K562 (cell line): Measurements from ENCODE around the gene HAT1. TPM values are rescaled to one million over a fixed set of nuclear protein-coding genes. Genes with fewer than 3 reads are reported as not detected.

Source experiments
- ATAC-seq: fragments of 200-7000 bp; cut with Tn5 transposase; 3 replicates; pipeline ENCODE4 v1.9.1; 2020; ENCODE audit warnings: moderate library complexity
- BruUV-seq: library from RNA; stranded (reverse); fragments of 400-500 nt; replicated peaks from 2 replicates; lab custom pipeline; 2021; lab: Mats Ljungman, UMichigan
- CTCF ChIA-PET: fragments of 300-600 bp; formaldehyde crosslinking; extraction: SDS; loops from one replicate; lab custom pipeline; 2021; ENCODE audit warnings: low intra/inter-chr PET ratio; lab: Yijun Ruan, JAX
- POLR2A ChIA-PET: fragments of 300-600, 350-650 bp; sonication (Branson Sonifier 250); formaldehyde crosslinking; extraction: SDS; loops from one replicate; lab custom pipeline; 2021; ENCODE audit warnings: antibody characterized with exemption, inconsistent platforms; lab: Yijun Ruan, JAX
- DNase-seq, 4 experiments: peaks; one replicate each; pipeline versions ENCODE4 v3.0.0 to v3.0.0-alpha.2; 2011 to 2018; ENCODE audit warnings: low spot score in 3 of 4, mixed read lengths in 3 of 4; ENCODE audit errors: extremely low read depth in 1 of 4
- FAIRE-seq: peaks from 2 replicates; lab custom pipeline; 2011; peaks lifted over from hg19 to GRCh38; lab: Jason Lieb, UNC
- H2AFZ ChIP-seq: 2 replicates; pipeline ENCODE4 v1.6.0; 2011; ENCODE audit warnings: low read depth, low read length, control low read depth, inconsistent platforms
- H3K27ac ChIP-seq: fragments of 200-600 bp; 3 replicates; pipeline ENCODE4 v1.8.0; 2011; ENCODE audit warnings: low read depth, mild to moderate bottlenecking, control low read depth, inconsistent platforms, low read length, moderate library complexity, mixed read lengths; ENCODE audit errors: extremely low read depth
- H3K27me3 ChIP-seq, 2 experiments: fragments of 300-600 bp in 1 of 2; 2 replicates in 1 of 2; 3 replicates in 1 of 2; pipeline versions ENCODE4 v1.6.0 to v1.8.0; 2011; ENCODE audit warnings: inconsistent platforms in 2 of 2, low read length in 2 of 2, mild to moderate bottlenecking in 1 of 2, mixed read lengths in 1 of 2, moderate library complexity in 1 of 2; ENCODE audit not compliant: control insufficient read depth in 2 of 2, insufficient read depth in 2 of 2
- H3K36me3 ChIP-seq: fragments of 300-600 bp; 3 replicates; pipeline ENCODE4 v1.8.0; 2011; ENCODE audit warnings: mild to moderate bottlenecking, low read length, inconsistent platforms; ENCODE audit not compliant: control insufficient read depth, insufficient read depth
- H3K4me1 ChIP-seq, 2 experiments: fragments of 200-600 bp in 1 of 2; replicated peaks in 1 of 2; 2 replicates in 1 of 2; 3 replicates in 1 of 2; pipeline versions ENCODE4 v1.5.1 to v1.8.0; 2011; ENCODE audit warnings: inconsistent platforms in 2 of 2, low read length in 2 of 2, mild to moderate bottlenecking in 1 of 2, mixed read lengths in 1 of 2, moderate library complexity in 1 of 2; ENCODE audit not compliant: control insufficient read depth in 2 of 2, insufficient read depth in 2 of 2
- H3K4me2 ChIP-seq: 2 replicates; pipeline ENCODE4 v1.6.1; 2011; ENCODE audit warnings: low read length, control low read depth, inconsistent platforms, mixed read lengths; ENCODE audit not compliant: insufficient read depth
- H3K4me3 ChIP-seq: fragments of 200-600 bp; sonication (generic), shearing (Covaris generic); 2 replicates; pipeline ENCODE4 v1.5.1; 2016; ENCODE audit warnings: control low read depth, inconsistent platforms
- H3K79me2 ChIP-seq: fragments of 200-600 bp; 3 replicates; pipeline ENCODE4 v1.8.0; 2011; ENCODE audit warnings: low read length, inconsistent platforms; ENCODE audit not compliant: control insufficient read depth, insufficient read depth
- H3K9ac ChIP-seq, 2 experiments: 2 replicates each; pipeline versions ENCODE4 v1.6.0 to v1.6.1; 2011; ENCODE audit warnings: low read depth in 2 of 2, low read length in 2 of 2, control low read depth in 1 of 2, inconsistent platforms in 1 of 2, mild to moderate bottlenecking in 1 of 2, mixed read lengths in 1 of 2; ENCODE audit not compliant: insufficient read depth in 1 of 2
- H3K9me1 ChIP-seq: one replicate; pipeline ENCODE4 v1.6.0; 2011; ENCODE audit warnings: inconsistent platforms, mild to moderate bottlenecking, low read length, moderate library complexity; ENCODE audit not compliant: control insufficient read depth, insufficient read depth
- H3K9me3 ChIP-seq: replicated peaks from 2 replicates; pipeline ENCODE4 v1.5.1; 2011; ENCODE audit warnings: low read depth, low read length, inconsistent platforms; ENCODE audit not compliant: control insufficient read depth, insufficient read depth
- H4K20me1 ChIP-seq: replicated peaks from 2 replicates; pipeline ENCODE4 v1.6.1; 2011; ENCODE audit warnings: low read length, inconsistent platforms, mixed read lengths; ENCODE audit not compliant: control insufficient read depth, insufficient read depth
- CCAR2 ChIP-seq: fragments of 200-400 bp; formaldehyde crosslinking; IDR thresholded peaks from 2 replicates; pipeline ENCODE4 v1.6.1; 2017; ENCODE audit warnings: mild to moderate bottlenecking, low read depth, low read length
- MEIS2 ChIP-seq: fragments of 450-650 bp; IDR thresholded peaks from 2 replicates; pipeline ENCODE4 v1.6.1; 2014; ENCODE audit warnings: mild to moderate bottlenecking; ENCODE audit not compliant: partially characterized antibody
- PHB ChIP-seq: fragments of 250-450 bp; sonication (Bioruptor Pico); IDR thresholded peaks from 2 replicates; pipeline ENCODE4 v1.5.0; 2021
- SMAD2 ChIP-seq: fragments of 150-350 bp; IDR thresholded peaks from 2 replicates; pipeline ENCODE4 v1.6.1; 2014; ENCODE audit warnings: low read depth, mild to moderate bottlenecking, low read length
- SMARCB1 ChIP-seq: IDR thresholded peaks from 2 replicates; pipeline ENCODE4 v1.6.1; 2011; ENCODE audit warnings: improper control_type of control experiment, low read depth; ENCODE audit not compliant: insufficient read length
- SOX6 ChIP-seq: fragments of 450-650 bp; IDR thresholded peaks from 2 replicates; pipeline ENCODE4 v1.6.1; 2014; ENCODE audit warnings: mild to moderate bottlenecking
- THRAP3 ChIP-seq: fragments of 450-650 bp; IDR thresholded peaks from 2 replicates; pipeline ENCODE4 v1.6.1; 2016; ENCODE audit warnings: mild to moderate bottlenecking, inconsistent platforms, borderline replicate concordance
- ZKSCAN1 ChIP-seq: fragments of 150-350 bp; IDR thresholded peaks from 2 replicates; pipeline ENCODE4 v1.6.1; 2016; ENCODE audit warnings: low read depth, low read length
- ZKSCAN3 ChIP-seq: fragments of 250-450 bp; sonication (Bioruptor Pico); IDR thresholded peaks from 2 replicates; pipeline ENCODE4 v1.4.0; 2020
- ZNF134 ChIP-seq: fragments of 250-450 bp; sonication (Bioruptor Pico); conservative IDR thresholded peaks from 2 replicates; pipeline ENCODE4 v1.4.0; 2020
- ZNF551 ChIP-seq: fragments of 250-450 bp; sonication (Bioruptor Pico); IDR thresholded peaks from 2 replicates; pipeline ENCODE4 v1.5.0; 2021; ENCODE audit warnings: mild to moderate bottlenecking, moderate library complexity
- ZNF696 ChIP-seq: fragments of 250-450 bp; sonication (Bioruptor Pico); conservative IDR thresholded peaks from 2 replicates; pipeline ENCODE4 v1.4.0; 2020; ENCODE audit warnings: mild to moderate bottlenecking, moderate library complexity
- ZSCAN29 ChIP-seq: fragments of 450-650 bp; IDR thresholded peaks from 2 replicates; pipeline ENCODE4 v1.6.1; 2017
- WGBS: fragments of 100-300 bp; shearing (Covaris generic); methylation state at CpG from one replicate; pipeline ENCODE4 v1.1.6; 2016; ENCODE audit warnings: low coverage, mixed read lengths; ENCODE audit not compliant: insufficient coverage; ENCODE audit errors: missing lambda C conversion rate; 5-methylcytosine and 5-hydroxymethylcytosine counted together
- in situ Hi-C: fragments of 300-500 bp; cut with MboI; formaldehyde crosslinking; loops from 4 replicates; pipeline ENCODE4 v1.15.0; 2018; ENCODE audit warnings: inconsistent platforms, mixed read lengths
- intact Hi-C: fragments of 100-400 bp; cut with micrococcal nuclease; formaldehyde crosslinking; loops from 2 replicates; pipeline ENCODE4 v1.14.2; 2022
- polyA plus RNA-seq, 8 experiments: library from polyadenylated mRNA; depleted of rRNA in 4 of 8; stranded (reverse) in 5 of 8; unstranded in 3 of 8; fragments of >200 nt; fragmentation: Nextera tagmentation in 2 of 8; fragmentation: Illumina TruSeq in 1 of 8; extraction: Ambion mirVana in 2 of 8; extraction: Trizol in 1 of 8; gene quantifications; 2 replicates each; pipeline versions ENCODE4 v1.2.1 to v1.2.3, GENCODE V29; 2011 to 2014; ENCODE audit warnings: inconsistent platforms in 1 of 8, missing spikeins in 1 of 8
- total RNA-seq, 7 experiments: library from RNA; depleted of rRNA in 6 of 7; stranded (reverse); fragments of >200 nt in 6 of 7; fragmentation: Illumina TruSeq in 2 of 7; extraction: Trizol in 2 of 7; gene quantifications; 2 replicates each; pipeline versions ENCODE4 v1.2.1 to v1.2.3, GENCODE V29; 2011 to 2021; ENCODE audit warnings: low replicate concordance in 1 of 7
- TF ChIP-seq, protein P1 (sequence below), 2 experiments: fragments of 450-650 bp in 1 of 2; sonication (generic) in 1 of 2; formaldehyde crosslinking; conservative IDR thresholded peaks; 2 replicates each; pipeline versions ENCODE4 v1.4.0 to v1.8.1; 2020 to 2022; ENCODE audit warnings: mild to moderate bottlenecking in 1 of 2, missing genetic modification reagents in 1 of 2
- TF ChIP-seq, protein P2 (sequence below), 2 experiments: IDR thresholded peaks; 2 replicates each; pipeline ENCODE4 v1.6.1; 2011; ENCODE audit warnings: borderline replicate concordance in 1 of 2, control low read depth in 1 of 2, low read depth in 1 of 2, low read length in 1 of 2, mild to moderate bottlenecking in 1 of 2, mixed read lengths in 1 of 2, moderate library complexity in 1 of 2; ENCODE audit not compliant: insufficient read depth in 1 of 2, insufficient read length in 1 of 2, poor library complexity in 1 of 2, severe bottlenecking in 1 of 2; ENCODE audit errors: extremely low read depth in 1 of 2

The HAT1 gene
- total and polyA plus RNA-seq, 9 of the 15 experiments (the other 6 are each of a cell fraction or from before 2014, with no cell fraction given), result 125 to 384 (median 244) TPM

DNA sequence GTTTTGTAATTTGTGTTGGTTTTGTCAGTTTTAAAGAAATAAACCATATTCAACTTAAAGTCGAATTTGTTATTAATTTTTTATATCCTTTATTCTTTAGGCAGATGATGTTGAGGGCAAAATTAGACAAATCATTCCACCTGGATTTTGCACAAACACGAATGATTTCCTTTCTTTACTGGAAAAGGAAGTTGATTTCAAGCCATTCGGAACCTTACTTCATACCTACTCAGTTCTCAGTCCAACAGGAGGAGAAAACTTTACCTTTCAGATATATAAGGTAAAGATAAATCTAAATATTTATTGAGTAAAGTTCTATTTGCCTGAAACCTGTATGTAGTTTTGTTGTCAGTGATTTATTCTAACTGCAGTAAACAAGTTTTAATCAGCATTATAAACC, 43.0 kb downstream of the HAT1 start:
- in situ Hi-C loops (no loop called here), intact Hi-C loops (no loop called here)
- DNase-seq, result no peak
- no peaks in the 10 kb centered on the region for H3K4me1 ChIP-seq
- no peak overlapping the region for H3K9ac ChIP-seq
- no peak for ATAC-seq
- H3K4me3 ChIP-seq, result no peak overlapping the region
- CTCF ChIA-PET, result no interaction called here
- H3K9me1 ChIP-seq, result no peaks in the 10 kb centered on the region
- peaks cover 61% of the 10 kb centered on the region for H3K36me3 ChIP-seq
- no peak overlapping the region for H2AFZ ChIP-seq
- H3K27me3 ChIP-seq, result no peaks in the 10 kb centered on the region
- H3K9me3 ChIP-seq, result no peaks in the 10 kb centered on the region
- no peak overlapping the region for H3K4me2 ChIP-seq
- 71% methylated on average over 3 of the region's 3 CpGs for WGBS
- no peak for FAIRE-seq
- H3K79me2 ChIP-seq, result peaks cover 11% of the 10 kb centered on the region; the same call in 2 of the 3 replicates
- TF ChIP-seq THRAP3 (no peak), CCAR2 (no peak), PHB (no peak), SMAD2 (no peak)
- TF ChIP-seq, protein P1, sequence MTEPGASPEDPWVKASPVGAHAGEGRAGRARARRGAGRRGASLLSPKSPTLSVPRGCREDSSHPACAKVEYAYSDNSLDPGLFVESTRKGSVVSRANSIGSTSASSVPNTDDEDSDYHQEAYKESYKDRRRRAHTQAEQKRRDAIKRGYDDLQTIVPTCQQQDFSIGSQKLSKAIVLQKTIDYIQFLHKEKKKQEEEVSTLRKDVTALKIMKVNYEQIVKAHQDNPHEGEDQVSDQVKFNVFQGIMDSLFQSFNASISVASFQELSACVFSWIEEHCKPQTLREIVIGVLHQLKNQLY (CRISPR knock-in tag; conservative IDR thresholded peaks at IDR 0.05), result no peak
- no peaks in the 10 kb centered on the region for H4K20me1 ChIP-seq
- POLR2A ChIA-PET, result no interaction called here
- BruUV-seq, result no TSS peak
- no peak overlapping the region for H3K27ac ChIP-seq

DNA sequence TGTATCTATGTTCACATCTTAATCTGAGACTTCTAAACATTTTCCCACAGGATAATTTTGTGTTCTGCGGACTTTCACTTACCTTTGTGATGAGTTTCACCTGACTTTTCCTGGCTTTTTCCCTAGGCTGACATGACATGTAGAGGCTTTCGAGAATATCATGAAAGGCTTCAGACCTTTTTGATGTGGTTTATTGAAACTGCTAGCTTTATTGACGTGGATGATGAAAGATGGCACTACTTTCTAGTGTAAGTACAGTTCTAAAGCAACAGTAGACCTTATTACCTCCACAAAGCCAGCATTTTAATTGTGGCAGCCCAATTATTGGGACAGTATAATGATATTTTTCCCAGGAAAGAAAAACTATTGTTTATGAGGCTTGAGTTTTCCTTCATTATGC, 43.4 kb downstream of the HAT1 start:
- no peak for ATAC-seq
- H3K4me1 ChIP-seq, result no peaks in the 10 kb centered on the region
- intact Hi-C loops, result no loop called here
- H3K27me3 ChIP-seq, result no peaks in the 10 kb centered on the region
- no peak overlapping the region for H3K4me2 ChIP-seq
- no peak overlapping the region for H3K4me3 ChIP-seq
- FAIRE-seq, result no peak
- CTCF ChIA-PET, result no interaction called here
- H3K9me3 ChIP-seq, result no peaks in the 10 kb centered on the region
- H3K27ac ChIP-seq, result no peak overlapping the region
- H2AFZ ChIP-seq, result no peak overlapping the region
- in situ Hi-C loops, result no loop called here
- POLR2A ChIA-PET, result interaction anchor here (0.8 kb wide), 1 partner anchor 12 kb away, joined by 3 read pairs; no protein-coding TSS in a partner anchor
- no peaks in the 10 kb centered on the region for H3K9me1 ChIP-seq
- peaks cover 60% of the 10 kb centered on the region for H3K36me3 ChIP-seq
- DNase-seq, result no peak
- no peak overlapping the region for H3K9ac ChIP-seq
- TF ChIP-seq, protein P2, sequence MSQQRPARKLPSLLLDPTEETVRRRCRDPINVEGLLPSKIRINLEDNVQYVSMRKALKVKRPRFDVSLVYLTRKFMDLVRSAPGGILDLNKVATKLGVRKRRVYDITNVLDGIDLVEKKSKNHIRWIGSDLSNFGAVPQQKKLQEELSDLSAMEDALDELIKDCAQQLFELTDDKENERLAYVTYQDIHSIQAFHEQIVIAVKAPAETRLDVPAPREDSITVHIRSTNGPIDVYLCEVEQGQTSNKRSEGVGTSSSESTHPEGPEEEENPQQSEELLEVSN (IDR thresholded peaks at IDR 0.05; ENCODE audit: borderline replicate concordance in 1 of 2, extremely low read depth in 1 of 2, insufficient read depth in 1 of 2, insufficient read length in 1 of 2, low read depth in 1 of 2, low read length in 1 of 2, poor library complexity in 1 of 2, severe bottlenecking in 1 of 2), result no peak
- TF ChIP-seq ZNF551 (CRISPR knock-in tag) (no peak), SOX6 (no peak), MEIS2 (no peak), ZNF134 (no peak), SMARCB1 (no peak), ZNF696 (CRISPR knock-in tag) (no peak), ZKSCAN1 (no peak), ZSCAN29 (no peak), ZKSCAN3 (CRISPR knock-in tag) (no peak), SMAD2 (no peak)
- TF ChIP-seq, all 486 proteins: peak for 0
- WGBS, result 100% methylated on average over 3 of the region's 3 CpGs
- H3K79me2 ChIP-seq, result peaks cover 11% of the 10 kb centered on the region; the same call in 2 of the 3 replicates
- H4K20me1 ChIP-seq, result no peaks in the 10 kb centered on the region
- no TSS peak for BruUV-seq
